ENCODE results near the gene PROP1.
"Not testable (repeated sequence)": the region's sequence is repeated elsewhere in the genome, so short reads cannot be mapped to it uniquely, and the experiment has no call there.

The PROP1 gene

GRCh38 chr5:177981296-177982071 is 14.6 kb downstream of the PROP1 start:
- TF ChIP-seq YY1 (IDR thresholded peaks at IDR 0.05; ENCODE audit: insufficient read depth, insufficient read length) (no peak), SUZ12 (IDR thresholded peaks at IDR 0.05; ENCODE audit: extremely low read depth, insufficient read depth, insufficient read length) (no peak), ZNF274 (IDR thresholded peaks at IDR 0.05; ENCODE audit: low read depth, low read length) (no peak)
- Histone ChIP-seq H3K9ac (ENCODE audit: insufficient read length, low read depth) (no peak overlapping the region), H3K36me3 (ENCODE audit: insufficient read depth, insufficient read length, low read length) (no peaks in the 10 kb centered on the region), H3K9me3 (ENCODE audit: insufficient read depth, low read length) (no peaks in the 10 kb centered on the region), H3K4me3 (ENCODE audit: insufficient read length, low read depth) (no peak overlapping the region), H3K4me1 (ENCODE audit: insufficient read depth, insufficient read length) (peaks cover 4% of the 10 kb centered on the region), H3K27me3 (ENCODE audit: insufficient read depth, insufficient read length) (peaks cover 35% of the 10 kb centered on the region)
- no peak for DNase-seq (ENCODE audit: low read depth, low spot score)

- H3K9ac ChIP-seq (ENCODE audit: insufficient read length, low read depth), result no peak overlapping the region
- no peaks in the 10 kb centered on the region for H3K9me3 ChIP-seq (ENCODE audit: insufficient read depth, low read length)
- DNase-seq (ENCODE audit: low read depth, low spot score), result no peak
- H3K4me1 ChIP-seq (ENCODE audit: insufficient read depth, insufficient read length), result peaks cover 4% of the 10 kb centered on the region
- TF ChIP-seq ZNF274 (IDR thresholded peaks at IDR 0.05; ENCODE audit: low read depth, low read length) (no peak), SUZ12 (IDR thresholded peaks at IDR 0.05; ENCODE audit: extremely low read depth, insufficient read depth, insufficient read length) (no peak), YY1 (IDR thresholded peaks at IDR 0.05; ENCODE audit: insufficient read depth, insufficient read length) (no peak)
- no peak overlapping the region for H3K4me3 ChIP-seq (ENCODE audit: insufficient read length, low read depth)
- H3K36me3 ChIP-seq (ENCODE audit: insufficient read depth, insufficient read length, low read length), result no peaks in the 10 kb centered on the region
- peaks cover 28% of the 10 kb centered on the region for H3K27me3 ChIP-seq (ENCODE audit: insufficient read depth, insufficient read length)
These were observed 15.3 kb downstream of the PROP1 start for GRCh38 chr5:177980743-177981151.

- H3K4me1 ChIP-seq (ENCODE audit: insufficient read depth, insufficient read length); H3K27me3 ChIP-seq (ENCODE audit: insufficient read depth, insufficient read length); H3K4me3 ChIP-seq (ENCODE audit: insufficient read length, low read depth); H3K36me3 ChIP-seq (ENCODE audit: insufficient read depth, insufficient read length, low read length); H3K9ac ChIP-seq (ENCODE audit: insufficient read length, low read depth); H3K9me3 ChIP-seq (ENCODE audit: insufficient read depth, low read length); DNase-seq (ENCODE audit: low read depth, low spot score): not testable (repeated sequence)
These were observed 18.4 kb downstream of the PROP1 start for GRCh38 chr5:177977600-177977999.

GRCh38 chr5:177973066-177973635 is 22.9 kb downstream of the PROP1 start:
- Histone ChIP-seq H3K9ac (ENCODE audit: insufficient read length, low read depth) (no peak overlapping the region), H3K4me1 (ENCODE audit: insufficient read depth, insufficient read length) (no peaks in the 10 kb centered on the region), H3K27me3 (ENCODE audit: insufficient read depth, insufficient read length) (no peaks in the 10 kb centered on the region), H3K9me3 (ENCODE audit: insufficient read depth, low read length) (no peaks in the 10 kb centered on the region), H3K4me3 (ENCODE audit: insufficient read length, low read depth) (no peak overlapping the region), H3K36me3 (ENCODE audit: insufficient read depth, insufficient read length, low read length) (no peaks in the 10 kb centered on the region)
- TF ChIP-seq YY1 (IDR thresholded peaks at IDR 0.05; ENCODE audit: insufficient read depth, insufficient read length), result no peak
- no peak for TF ChIP-seq SUZ12 (IDR thresholded peaks at IDR 0.05; ENCODE audit: extremely low read depth, insufficient read depth, insufficient read length)
- no peak for TF ChIP-seq ZNF274 (IDR thresholded peaks at IDR 0.05; ENCODE audit: low read depth, low read length)
- no peak for DNase-seq (ENCODE audit: low read depth, low spot score)

GRCh38 chr5:177972613-177973012 is 23.4 kb downstream of the PROP1 start:
- Histone ChIP-seq H3K4me3 (ENCODE audit: insufficient read length, low read depth) (no peak overlapping the region), H3K27me3 (ENCODE audit: insufficient read depth, insufficient read length) (no peaks in the 10 kb centered on the region), H3K36me3 (ENCODE audit: insufficient read depth, insufficient read length, low read length) (no peaks in the 10 kb centered on the region), H3K9ac (ENCODE audit: insufficient read length, low read depth) (no peak overlapping the region), H3K4me1 (ENCODE audit: insufficient read depth, insufficient read length) (no peaks in the 10 kb centered on the region), H3K9me3 (ENCODE audit: insufficient read depth, low read length) (no peaks in the 10 kb centered on the region)
- no peak for TF ChIP-seq SUZ12 (IDR thresholded peaks at IDR 0.05; ENCODE audit: extremely low read depth, insufficient read depth, insufficient read length)
- no peak for TF ChIP-seq YY1 (IDR thresholded peaks at IDR 0.05; ENCODE audit: insufficient read depth, insufficient read length)
- TF ChIP-seq ZNF274 (IDR thresholded peaks at IDR 0.05; ENCODE audit: low read depth, low read length), result no peak
- no peak for DNase-seq (ENCODE audit: low read depth, low spot score)

GRCh38 chr5:177972014-177972413 is 24.0 kb downstream of the PROP1 start:
- not testable (repeated sequence) for DNase-seq (ENCODE audit: low read depth, low spot score); H3K27me3 ChIP-seq (ENCODE audit: insufficient read depth, insufficient read length); H3K9me3 ChIP-seq (ENCODE audit: insufficient read depth, low read length); H3K4me1 ChIP-seq (ENCODE audit: insufficient read depth, insufficient read length); H3K36me3 ChIP-seq (ENCODE audit: insufficient read depth, insufficient read length, low read length); H3K9ac ChIP-seq (ENCODE audit: insufficient read length, low read depth); H3K4me3 ChIP-seq (ENCODE audit: insufficient read length, low read depth)

- DNase-seq (ENCODE audit: low read depth, low spot score), result no peak
- no peaks in the 10 kb centered on the region for H3K4me1 ChIP-seq (ENCODE audit: insufficient read depth, insufficient read length)
- no peaks in the 10 kb centered on the region for H3K36me3 ChIP-seq (ENCODE audit: insufficient read depth, insufficient read length, low read length)
- no peaks in the 10 kb centered on the region for H3K27me3 ChIP-seq (ENCODE audit: insufficient read depth, insufficient read length)
- H3K9ac ChIP-seq (ENCODE audit: insufficient read length, low read depth), result no peak overlapping the region
- no peaks in the 10 kb centered on the region for H3K9me3 ChIP-seq (ENCODE audit: insufficient read depth, low read length)
- TF ChIP-seq SUZ12 (IDR thresholded peaks at IDR 0.05; ENCODE audit: extremely low read depth, insufficient read depth, insufficient read length), result no peak
- no peak for TF ChIP-seq ZNF274 (IDR thresholded peaks at IDR 0.05; ENCODE audit: low read depth, low read length)
- no peak for TF ChIP-seq YY1 (IDR thresholded peaks at IDR 0.05; ENCODE audit: insufficient read depth, insufficient read length)
- no peak overlapping the region for H3K4me3 ChIP-seq (ENCODE audit: insufficient read length, low read depth)
These were observed 27.3 kb downstream of the PROP1 start for GRCh38 chr5:177968661-177969211.

Data from NT2/D1 (cell line).